HG02763 (cell line): ENCODE results near the gene NDUFA13.

ENCODE experiments used
- ATAC-seq: cut with Tn5 transposase; IDR thresholded peaks from one replicate; pipeline ENCODE4 v1.9.1; 2021; ENCODE audit warnings: mild to moderate bottlenecking, moderate library complexity; ENCODE audit not compliant: unreplicated experiment

Gene NDUFA13

GRCh38 chr19:19488875-19489690, 26.9 kb upstream of the NDUFA13 start:
- ATAC-seq = peak; percentile 46

DNA sequence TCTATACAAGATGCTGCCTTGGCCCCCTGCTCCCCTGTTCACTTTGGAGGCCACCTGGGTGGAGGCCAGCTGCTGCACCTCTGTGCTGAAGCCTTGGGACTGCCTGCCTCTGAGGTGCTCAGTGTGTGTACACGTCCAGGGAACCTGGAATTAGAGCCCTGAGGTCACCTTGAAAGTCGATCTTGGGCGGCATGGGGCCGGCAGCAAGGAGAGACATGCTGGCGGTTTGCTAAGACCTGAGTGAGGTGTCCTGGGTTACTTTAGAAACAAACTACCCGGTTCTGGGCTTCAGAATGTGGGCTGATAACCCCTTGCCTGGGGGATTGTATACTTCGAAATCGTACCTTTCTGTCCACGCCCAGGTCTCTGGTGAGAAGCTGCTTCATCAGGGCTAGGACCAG, 26.2 kb upstream of the NDUFA13 start:
- ATAC-seq = no peak

GRCh38 chr19:19490214-19490968, 25.6 kb upstream of the NDUFA13 start:
- no peak for ATAC-seq

GRCh38 chr19:19491321-19492025, 24.6 kb upstream of the NDUFA13 start:
- no peak for ATAC-seq

- no peak for ATAC-seq
Observed at GRCh38 chr19:19492026-19492610, 23.9 kb upstream of the NDUFA13 start.

DNA sequence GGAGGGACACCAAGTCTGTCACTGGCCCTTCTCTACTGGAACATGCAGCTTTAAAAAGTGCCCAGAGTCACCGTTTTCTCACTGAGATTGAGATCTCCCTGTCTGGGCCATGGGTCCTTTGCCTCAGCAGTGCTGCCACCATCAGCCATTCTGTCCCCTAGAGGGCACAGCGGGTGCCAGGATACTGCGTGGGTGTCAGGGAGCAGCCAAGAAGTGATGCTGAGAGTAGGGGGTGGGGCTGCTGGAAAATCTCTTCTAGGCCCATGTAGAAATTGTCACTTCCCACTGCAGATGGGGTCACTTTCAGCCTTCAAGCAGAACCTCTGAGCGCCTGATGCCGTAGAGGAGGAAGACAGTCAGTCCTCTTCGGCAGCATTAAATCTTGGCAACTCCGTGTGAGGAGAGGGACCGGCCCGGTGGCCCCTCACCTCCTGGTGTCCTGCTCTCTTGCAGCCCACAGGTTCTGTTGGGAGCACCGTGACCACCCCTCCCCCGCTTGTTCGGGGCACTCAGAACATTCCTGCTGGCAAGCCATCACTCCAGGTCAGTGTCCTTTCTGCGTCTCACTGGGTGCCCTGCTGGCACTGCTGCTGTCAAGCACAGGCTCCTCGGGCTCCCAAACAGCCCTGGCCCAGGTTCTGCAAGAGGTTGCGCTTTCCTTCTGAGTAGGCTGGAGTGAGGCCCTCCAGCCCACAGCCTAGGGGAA, 22.0 kb upstream of the NDUFA13 start:
- ATAC-seq = no peak

DNA sequence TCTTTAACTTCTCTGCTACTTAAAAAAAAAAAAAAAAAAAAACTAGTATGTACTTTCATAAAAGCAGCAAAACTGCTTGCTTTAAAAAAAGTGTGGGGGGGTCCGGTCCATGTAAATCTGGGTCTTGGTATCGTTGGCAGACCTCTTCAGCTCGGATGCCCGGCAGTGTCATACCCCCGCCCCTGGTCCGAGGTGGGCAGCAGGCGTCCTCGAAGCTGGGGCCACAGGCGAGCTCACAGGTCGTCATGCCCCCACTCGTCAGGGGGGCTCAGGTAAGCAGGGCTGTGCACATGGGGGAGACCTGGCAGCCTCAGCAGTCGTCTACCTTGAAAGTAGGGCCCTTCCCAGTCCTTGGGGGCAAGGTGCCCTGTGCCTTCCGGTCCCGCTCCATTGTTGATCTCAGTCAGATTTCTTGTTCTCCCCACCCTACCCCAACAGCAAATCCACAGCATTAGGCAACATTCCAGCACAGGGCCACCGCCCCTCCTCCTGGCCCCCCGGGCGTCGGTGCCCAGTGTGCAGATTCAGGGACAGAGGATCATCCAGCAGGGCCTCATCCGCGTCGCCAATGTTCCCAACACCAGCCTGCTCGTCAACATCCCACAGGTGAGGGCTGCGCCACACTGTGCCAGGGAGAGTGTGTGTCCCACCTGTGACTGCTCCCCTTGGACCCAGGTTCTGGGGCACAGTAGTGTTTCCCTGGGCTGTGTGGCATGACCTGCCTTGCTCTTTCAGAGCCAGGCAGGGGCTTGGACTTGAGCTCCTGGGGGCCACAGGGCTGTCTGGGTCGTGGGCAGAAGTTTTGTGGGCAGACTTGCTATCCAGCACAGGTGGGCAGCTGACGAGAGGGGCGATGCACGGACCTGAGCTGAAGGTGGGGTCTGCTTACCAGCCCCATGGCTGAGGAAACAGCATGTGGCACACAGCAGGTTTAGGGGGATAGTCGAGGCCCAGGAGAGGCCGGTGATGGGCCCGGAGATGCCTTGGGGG, 20.1 kb upstream of the NDUFA13 start:
- no peak for ATAC-seq

GRCh38 chr19:19498255-19498991, 17.6 kb upstream of the NDUFA13 start:
- ATAC-seq = no peak

DNA sequence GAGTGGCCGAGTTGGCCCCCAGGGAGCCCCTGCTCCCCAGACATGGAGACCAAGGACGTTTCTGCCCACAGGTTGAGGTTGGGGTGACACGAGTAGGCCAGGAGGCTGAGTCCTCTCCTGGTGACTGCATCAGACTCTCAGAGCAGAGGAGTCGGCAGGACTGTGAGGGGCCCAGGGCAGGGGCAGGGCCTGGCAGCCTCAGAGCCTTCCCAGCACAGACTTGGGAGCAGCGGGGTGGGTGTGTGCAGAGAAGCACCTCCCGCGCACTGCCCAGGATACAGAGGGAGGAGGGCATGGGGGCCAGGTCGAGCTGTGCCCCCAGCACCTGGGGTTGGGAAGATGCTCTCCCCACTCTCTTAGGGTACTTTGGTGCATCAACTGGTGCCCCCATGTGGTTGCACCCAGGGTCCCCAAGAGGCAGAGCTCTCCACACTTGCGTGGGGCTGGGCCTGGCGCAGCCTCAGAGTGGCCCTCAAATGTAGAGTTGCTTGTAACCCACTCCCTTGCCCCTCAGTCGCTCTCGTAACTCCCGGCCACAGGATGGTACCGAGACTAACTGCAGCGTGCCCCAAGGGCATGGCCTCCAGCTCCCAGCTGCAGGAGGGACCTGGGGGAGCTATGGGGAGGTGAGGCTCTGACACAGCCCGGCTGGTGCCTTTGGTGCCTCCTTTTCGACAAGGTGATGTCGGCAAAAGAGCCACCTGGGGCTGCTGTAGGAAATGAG, 16.6 kb upstream of the NDUFA13 start:
- ATAC-seq = no peak

DNA sequence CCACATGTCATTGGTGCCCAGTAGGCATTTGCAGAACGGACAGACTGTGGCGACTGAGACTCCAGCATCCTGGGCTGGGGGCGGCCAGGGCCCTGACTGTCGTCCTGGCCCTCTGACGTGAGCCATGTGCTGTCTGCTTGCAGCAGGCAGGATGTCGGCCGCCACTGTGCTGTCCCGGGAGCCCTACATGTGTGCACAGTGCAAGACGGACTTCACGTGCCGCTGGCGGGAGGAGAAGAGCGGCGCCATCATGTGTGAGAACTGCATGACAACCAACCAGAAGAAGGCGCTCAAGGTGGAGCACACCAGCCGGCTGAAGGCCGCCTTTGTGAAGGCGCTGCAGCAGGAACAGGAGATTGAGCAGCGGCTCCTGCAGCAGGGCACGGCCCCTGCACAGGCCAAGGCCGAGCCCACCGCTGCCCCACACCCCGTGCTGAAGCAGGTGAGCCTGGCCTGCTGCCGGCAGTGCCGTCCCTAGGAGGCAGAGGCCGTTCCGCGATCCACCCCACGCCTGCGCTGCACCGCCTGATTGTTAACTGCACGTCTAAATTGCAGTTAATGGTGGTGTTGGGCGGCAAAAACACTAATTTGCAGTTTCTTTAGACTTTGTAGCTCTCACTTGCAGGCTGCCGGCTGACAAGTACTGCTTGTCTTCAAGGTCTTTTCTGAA, 14.9 kb upstream of the NDUFA13 start:
- ATAC-seq = no peak

DNA sequence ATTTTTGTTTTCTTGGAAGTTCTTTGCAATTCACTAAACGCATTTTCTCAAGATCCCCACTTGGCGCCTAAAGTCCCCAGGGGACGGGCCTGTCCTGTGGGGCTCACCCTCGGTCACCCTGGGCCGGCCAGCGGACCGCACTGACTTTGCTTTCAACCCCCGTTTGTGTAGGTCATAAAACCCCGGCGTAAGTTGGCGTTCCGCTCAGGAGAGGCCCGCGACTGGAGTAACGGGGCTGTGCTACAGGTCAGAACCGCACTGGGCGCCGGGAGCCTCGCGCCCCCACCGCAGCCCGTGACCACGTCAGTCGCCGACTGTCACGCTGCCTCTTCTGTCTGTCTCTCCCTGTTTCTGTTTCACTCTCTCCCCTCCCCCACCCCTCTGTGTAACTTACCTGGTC, 14.2 kb upstream of the NDUFA13 start:
- no peak for ATAC-seq

DNA sequence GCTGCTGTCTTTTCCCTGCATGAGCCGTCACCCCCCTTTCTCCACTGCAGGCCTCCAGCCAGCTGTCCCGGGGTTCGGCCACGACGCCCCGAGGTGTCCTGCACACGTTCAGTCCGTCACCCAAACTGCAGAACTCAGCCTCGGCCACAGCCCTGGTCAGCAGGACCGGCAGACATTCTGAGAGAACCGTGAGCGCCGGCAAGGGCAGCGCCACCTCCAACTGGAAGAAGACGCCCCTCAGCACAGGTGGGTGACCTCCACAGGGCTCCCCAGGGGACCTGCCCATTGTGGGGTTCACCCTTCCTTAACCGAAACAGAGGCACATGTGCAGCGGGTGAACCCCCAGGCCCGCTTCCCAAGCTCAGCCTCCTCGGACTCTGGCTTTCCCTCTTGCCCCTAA, 13.7 kb upstream of the NDUFA13 start:
- ATAC-seq = no peak

DNA sequence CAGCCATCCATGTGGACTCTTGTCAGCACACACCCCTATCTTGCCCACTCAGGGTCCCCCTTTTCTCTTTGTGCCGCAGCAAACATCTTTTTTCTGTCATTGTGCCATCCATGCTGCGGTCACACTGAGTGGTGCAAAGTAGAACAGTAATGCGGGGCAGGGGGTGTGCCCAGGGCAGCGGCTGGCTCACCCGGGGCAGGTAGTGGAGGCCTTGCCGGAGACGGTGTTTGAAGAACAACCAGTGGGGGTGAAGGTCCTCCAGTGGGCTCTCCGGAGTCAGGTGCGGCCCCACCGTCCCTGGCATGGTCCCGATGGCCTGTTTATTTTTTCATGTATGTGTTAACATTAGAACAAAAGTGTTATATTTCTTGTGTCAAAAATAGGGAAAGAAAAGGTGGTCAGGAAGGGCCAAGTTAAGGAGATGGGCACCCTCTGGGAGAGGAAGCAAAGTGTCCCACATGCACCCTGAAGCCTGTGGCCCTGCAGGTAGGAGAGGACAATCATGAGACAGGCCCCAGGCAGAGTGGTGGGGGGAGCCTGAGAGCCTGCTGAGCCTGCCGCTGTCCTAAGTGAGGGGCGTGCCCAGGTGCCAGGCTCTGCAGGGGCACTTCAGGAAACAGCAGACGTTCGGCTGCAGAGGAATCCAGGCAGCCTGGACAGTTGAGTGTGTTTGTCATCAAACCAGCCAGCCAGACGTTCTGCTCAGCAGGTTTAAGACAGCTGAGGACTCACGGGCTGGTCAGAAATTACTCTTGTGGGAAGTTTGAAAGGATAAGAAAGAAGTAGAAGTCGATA, 13.0 kb upstream of the NDUFA13 start:
- no peak for ATAC-seq

DNA sequence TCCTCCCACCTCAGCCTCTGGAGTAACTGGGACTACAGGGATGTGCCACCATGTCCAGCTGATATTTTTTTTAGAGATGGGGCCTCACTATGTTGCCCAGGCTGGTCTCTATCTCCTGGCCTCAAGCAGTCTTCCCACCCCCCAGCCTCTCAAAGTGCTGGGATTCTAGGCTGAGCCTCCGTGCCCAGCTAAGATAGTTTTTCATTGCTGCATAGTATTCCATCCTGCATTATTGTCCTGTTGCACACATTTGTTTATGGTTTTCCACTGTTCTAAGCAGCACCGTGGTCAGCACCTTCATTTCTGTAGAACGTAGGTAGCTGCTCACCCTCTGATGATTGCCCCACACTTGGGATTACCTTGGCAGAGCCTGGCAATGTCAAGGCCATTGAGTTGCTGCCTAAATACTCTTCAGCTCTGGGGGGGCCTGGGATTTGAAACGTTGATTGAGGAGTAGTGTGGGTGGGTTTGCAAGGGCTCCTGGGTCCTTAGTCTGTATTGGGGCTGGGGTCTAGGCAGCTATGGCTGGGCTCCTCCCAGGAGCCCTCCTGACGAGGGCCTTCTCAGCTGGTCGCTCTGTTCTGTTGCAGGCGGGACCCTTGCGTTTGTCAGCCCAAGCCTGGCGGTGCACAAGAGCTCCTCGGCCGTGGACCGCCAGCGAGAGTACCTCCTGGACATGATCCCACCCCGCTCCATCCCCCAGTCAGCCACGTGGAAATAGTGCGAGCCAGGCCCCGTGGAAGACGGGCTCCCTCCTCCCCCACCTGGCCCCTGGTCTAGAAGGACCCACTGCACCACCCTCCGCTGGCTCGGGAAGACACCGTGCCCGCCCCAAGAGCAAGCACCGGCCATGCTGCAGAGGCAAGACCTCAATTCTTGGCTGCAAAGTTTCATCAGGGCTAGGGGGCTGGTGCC, 11.0 kb upstream of the NDUFA13 start:
- ATAC-seq = no peak

GRCh38 chr19:19505669-19506326, 10.2 kb upstream of the NDUFA13 start:
- no peak for ATAC-seq
